ENCODE data around the gene BCAS3.

GRCh38 chr17:61325382-61326073 lies 647.9 kb downstream of the BCAS3 start:
- TF ChIP-seq, protein P1, sequence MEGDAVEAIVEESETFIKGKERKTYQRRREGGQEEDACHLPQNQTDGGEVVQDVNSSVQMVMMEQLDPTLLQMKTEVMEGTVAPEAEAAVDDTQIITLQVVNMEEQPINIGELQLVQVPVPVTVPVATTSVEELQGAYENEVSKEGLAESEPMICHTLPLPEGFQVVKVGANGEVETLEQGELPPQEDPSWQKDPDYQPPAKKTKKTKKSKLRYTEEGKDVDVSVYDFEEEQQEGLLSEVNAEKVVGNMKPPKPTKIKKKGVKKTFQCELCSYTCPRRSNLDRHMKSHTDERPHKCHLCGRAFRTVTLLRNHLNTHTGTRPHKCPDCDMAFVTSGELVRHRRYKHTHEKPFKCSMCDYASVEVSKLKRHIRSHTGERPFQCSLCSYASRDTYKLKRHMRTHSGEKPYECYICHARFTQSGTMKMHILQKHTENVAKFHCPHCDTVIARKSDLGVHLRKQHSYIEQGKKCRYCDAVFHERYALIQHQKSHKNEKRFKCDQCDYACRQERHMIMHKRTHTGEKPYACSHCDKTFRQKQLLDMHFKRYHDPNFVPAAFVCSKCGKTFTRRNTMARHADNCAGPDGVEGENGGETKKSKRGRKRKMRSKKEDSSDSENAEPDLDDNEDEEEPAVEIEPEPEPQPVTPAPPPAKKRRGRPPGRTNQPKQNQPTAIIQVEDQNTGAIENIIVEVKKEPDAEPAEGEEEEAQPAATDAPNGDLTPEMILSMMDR (IDR thresholded peaks at IDR 0.05): no peak
- TF ChIP-seq POLR2A (IDR thresholded peaks at IDR 0.05): no peak
- TF ChIP-seq EP300 (IDR thresholded peaks at IDR 0.05): no peak

Data from ovary (tissue), 3 donors.